ENCODE data around the gene CUL4B.
"Not testable (repeated sequence)": the region's sequence is repeated elsewhere in the genome, so short reads cannot be mapped to it uniquely, and the experiment has no call there.

The CUL4B gene

GRCh38 chrX:120560842-120561633 lies at the start of gene CUL4B:
TSS of gene CUL4B (minus strand) at chrX:120560962. CDS start at chrX:120560638, 324 bp downstream.
- peak; percentile 89 to 91 for DNase-seq

- DNase-seq: peak in 1 of 2 experiments; percentile 25
Measured at GRCh38 chrX:120604361-120604782, 43.6 kb upstream of the CUL4B start.

- DNase-seq: peak; percentile 86 to 91
Measured at GRCh38 chrX:120603707-120604360, 43.1 kb upstream of the CUL4B start, which contains the start of gene MCTS1. TSS of gene MCTS1 (plus strand) at chrX:120604101. CDS start at chrX:120604237, 136 bp downstream.

- DNase-seq: no peak
Measured at GRCh38 chrX:120585702-120586101, 24.9 kb upstream of the CUL4B start.

GRCh38 chrX:120575379-120576114 lies 14.8 kb upstream of the CUL4B start:
- DNase-seq: no peak

- not testable (repeated sequence) for DNase-seq
Measured at GRCh38 chrX:120573806-120574205, 13.0 kb upstream of the CUL4B start.

GRCh38 chrX:120570011-120570600 lies 9.3 kb upstream of the CUL4B start:
- no peak for DNase-seq

- no peak for DNase-seq
Measured at GRCh38 chrX:120568609-120569008, 7.8 kb upstream of the CUL4B start.

GRCh38 chrX:120568035-120568434 lies 7.3 kb upstream of the CUL4B start:
- no peak for DNase-seq

- DNase-seq: no peak
Measured at GRCh38 chrX:120566817-120567216, 6.1 kb upstream of the CUL4B start.

GRCh38 chrX:120564925-120565324 lies 4.2 kb upstream of the CUL4B start:
- DNase-seq: no peak

GRCh38 chrX:120562569-120562926 lies 1.8 kb upstream of the CUL4B start:
- no peak for DNase-seq

GRCh38 chrX:120561634-120562568 lies 1.1 kb upstream of the CUL4B start:
- DNase-seq: peak in 1 of 2 experiments; percentile 21

- peak in 1 of 2 experiments; percentile 22 for DNase-seq
Measured at GRCh38 chrX:120560405-120560841, 339 bp downstream of the CUL4B start.

- no peak for DNase-seq
Measured at GRCh38 chrX:120559804-120560203, 958 bp downstream of the CUL4B start.

GRCh38 chrX:120556251-120556650 lies 4.5 kb downstream of the CUL4B start:
- DNase-seq: no peak

- DNase-seq: no peak
Measured at GRCh38 chrX:120549483-120550452, 11.0 kb downstream of the CUL4B start.

GRCh38 chrX:120536061-120536460 lies 24.7 kb downstream of the CUL4B start:
- DNase-seq: no peak

- DNase-seq: no peak
Measured at GRCh38 chrX:120534413-120535205, 26.2 kb downstream of the CUL4B start.

- no peak for DNase-seq
Measured at GRCh38 chrX:120522820-120523219, 37.9 kb downstream of the CUL4B start.
